Measurements from ENCODE around the gene EEA1.
A peak's percentile ranks its signal among the peaks of the same experiment; 100 is the strongest.

EEA1 gene

GRCh38 chr12:92938018-92938417 lies 8.9 kb upstream of the EEA1 start:
- DNase-seq (ENCODE audit: low read depth), result no peak

DNA sequence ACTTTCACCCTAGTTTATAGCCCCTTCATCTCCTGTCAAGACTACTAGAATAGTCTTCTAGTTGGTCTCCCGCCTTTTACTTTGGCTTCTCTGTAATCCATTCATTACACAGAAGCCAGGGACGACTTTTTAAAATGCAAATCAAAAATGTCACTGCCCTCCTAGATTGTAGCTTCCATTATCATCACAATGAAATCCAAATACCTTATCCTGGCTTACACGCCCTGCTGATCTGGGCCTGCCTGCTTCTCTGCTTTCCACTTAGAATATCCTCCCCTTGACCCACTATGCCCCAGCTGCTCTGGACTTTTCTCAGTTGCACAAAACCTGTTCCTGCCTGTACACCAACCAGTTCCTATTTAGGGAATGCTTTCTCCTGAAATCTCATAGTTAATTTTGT lies 4.5 kb upstream of the EEA1 start:
- DNase-seq (ENCODE audit: low read depth), result no peak

- DNase-seq (ENCODE audit: low read depth), result no peak
These were observed 1.3 kb upstream of the EEA1 start for GRCh38 chr12:92930421-92930820.

DNA sequence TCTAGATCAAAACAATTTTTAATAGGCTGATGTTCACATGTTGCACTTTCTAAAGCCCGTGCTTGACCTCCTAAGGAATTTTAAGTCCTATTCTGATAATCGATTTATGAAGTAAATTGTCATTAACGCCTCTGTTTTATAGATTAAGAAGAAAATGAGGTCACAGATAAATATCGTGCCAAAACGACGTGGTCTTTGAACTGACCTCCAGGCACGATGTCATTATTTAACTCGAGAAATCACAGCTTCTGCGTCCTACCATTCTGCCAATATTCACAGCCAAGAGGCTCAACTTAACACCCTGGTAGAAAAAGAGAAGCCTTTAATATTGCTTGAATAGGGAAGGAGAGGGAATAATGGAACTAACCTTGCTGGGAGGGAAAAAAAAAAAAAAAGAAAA lies 888 bp upstream of the EEA1 start:
- no peak for DNase-seq (ENCODE audit: low read depth)

DNA sequence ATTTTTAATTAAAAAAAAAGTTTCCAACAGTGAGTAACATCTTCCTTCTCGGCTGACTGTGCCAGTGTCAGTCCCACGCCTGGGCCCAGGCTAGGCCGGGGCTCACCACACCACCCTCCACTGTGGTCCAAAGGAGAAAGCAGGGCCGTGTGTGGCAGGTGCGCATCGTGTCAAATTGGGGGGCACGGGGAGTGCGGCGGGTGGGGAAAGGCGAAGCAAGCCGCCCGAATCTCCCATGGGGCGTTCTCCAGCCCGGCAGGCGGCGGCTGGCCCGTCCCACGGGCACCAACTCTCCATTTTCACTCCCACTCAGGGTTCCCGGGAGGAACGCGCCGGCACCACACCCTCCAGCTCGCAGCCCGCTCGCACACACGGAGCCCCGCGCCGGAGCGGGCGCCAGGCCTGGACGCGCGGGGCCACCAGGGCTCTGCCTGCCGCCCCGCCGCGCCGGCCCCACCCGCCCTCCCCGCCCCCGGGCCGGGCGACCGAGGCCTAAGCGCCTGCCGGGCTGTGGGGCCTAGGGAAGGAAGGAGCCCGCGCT lies 604 bp downstream of the EEA1 start:
- DNase-seq (ENCODE audit: low read depth), result peak; percentile 24

GRCh38 chr12:92927436-92928281 lies 1.4 kb downstream of the EEA1 start:
- no peak for DNase-seq (ENCODE audit: low read depth)

GRCh38 chr12:92927055-92927435 lies 2.0 kb downstream of the EEA1 start:
- no peak for DNase-seq (ENCODE audit: low read depth)

GRCh38 chr12:92926549-92926948 lies 2.5 kb downstream of the EEA1 start:
- no peak for DNase-seq (ENCODE audit: low read depth)

- DNase-seq (ENCODE audit: low read depth), result no peak
These were observed 7.2 kb downstream of the EEA1 start for GRCh38 chr12:92921877-92922276.

DNA sequence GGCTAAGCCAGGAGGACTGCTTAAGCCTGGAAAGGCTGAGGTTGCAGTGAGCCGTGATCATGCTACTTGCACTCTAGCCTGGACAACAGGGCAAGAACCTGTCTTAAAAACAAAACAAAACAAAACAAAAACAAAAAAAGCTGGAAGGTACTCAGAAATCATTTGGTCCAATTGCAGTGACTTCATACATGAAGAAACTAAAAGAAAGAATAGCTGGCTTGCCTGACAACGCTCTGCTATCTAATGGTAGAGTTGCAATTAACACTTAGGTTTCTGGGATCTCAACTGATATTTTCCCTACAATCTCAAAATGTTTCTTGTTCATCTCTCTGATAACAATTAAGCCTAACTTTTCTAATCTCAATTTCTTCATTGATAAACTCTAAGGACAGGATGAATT lies 13.7 kb downstream of the EEA1 start:
- DNase-seq (ENCODE audit: low read depth), result no peak

- DNase-seq (ENCODE audit: low read depth), result no peak
These were observed 14.9 kb downstream of the EEA1 start for GRCh38 chr12:92914170-92914569.

DNA sequence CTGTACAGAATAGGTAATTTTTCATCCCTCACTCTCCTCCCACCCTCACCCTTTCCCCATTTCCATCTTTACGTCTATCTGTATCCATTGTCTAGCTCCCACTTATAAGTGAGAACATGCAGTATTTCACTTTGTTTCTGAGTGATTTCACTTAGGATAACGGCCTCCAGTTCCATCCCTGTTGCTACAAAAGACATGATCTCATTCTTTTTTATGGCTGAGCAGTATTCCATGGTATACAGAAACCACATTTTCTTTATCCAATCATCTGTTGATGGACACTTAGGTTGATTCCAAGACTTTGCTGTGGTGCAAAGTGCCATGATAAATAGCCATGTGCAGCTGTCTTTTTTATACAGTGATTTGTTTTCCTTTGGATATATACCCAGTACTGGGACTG lies 16.4 kb downstream of the EEA1 start:
- DNase-seq (ENCODE audit: low read depth), result no peak

DNA sequence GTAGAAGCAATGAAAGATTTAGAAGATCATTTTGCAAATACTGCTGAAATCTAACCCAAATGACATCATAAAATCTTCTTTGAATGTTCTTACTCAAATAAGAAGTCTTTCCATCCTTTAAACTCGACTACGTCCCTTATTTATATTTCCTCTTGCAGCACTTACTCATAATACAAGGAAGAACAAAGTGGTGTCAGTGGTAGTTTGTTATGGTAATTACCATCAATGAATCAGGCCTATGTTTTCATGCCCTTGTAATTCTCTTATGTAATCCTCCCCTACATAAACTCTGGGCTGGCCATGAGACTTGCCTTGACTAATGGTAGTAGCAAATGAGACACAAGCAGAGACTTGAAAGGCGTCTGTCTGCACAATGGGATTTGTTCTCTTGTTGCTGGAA lies 17.0 kb downstream of the EEA1 start:
- no peak for DNase-seq (ENCODE audit: low read depth)

DNA sequence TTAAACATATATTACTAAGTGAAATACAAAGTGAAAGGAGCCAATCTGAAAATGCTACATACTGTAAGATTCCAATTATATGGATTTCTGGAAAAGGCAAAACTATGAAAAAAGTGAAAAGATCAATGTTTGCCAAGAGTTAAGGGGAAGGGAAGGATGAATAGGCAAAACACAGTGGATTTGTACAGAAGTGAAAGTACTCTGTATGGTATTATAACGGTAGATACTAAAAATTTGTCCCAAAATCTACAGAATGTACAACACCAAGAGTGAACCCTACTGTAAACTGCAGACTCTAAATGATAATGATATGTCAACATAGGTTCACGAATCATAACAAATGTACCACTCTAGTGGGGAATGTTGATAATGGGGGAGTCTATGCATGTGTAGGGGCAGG lies 17.8 kb downstream of the EEA1 start:
- DNase-seq (ENCODE audit: low read depth), result no peak

DNA sequence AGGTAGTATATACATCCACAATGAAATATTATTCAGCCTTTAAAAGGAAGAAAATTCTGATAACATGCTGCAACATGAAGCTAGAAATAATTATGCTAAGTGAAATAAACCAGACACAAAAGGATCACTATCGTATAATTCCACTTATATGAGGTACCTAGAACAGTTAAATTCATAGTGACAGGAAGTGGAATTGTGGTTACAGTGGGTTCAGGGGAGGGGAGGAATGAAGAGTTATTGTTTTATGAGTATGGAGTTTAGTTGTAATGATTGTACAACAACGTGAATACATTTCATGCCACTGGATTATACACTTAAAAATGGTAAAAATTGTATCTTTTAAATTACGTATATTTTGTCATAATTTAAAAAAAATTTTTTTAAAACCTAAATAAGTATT lies 21.0 kb downstream of the EEA1 start:
- no peak for DNase-seq (ENCODE audit: low read depth)

- no peak for DNase-seq (ENCODE audit: low read depth)
These were observed 23.1 kb downstream of the EEA1 start for GRCh38 chr12:92905811-92906554.

DNA sequence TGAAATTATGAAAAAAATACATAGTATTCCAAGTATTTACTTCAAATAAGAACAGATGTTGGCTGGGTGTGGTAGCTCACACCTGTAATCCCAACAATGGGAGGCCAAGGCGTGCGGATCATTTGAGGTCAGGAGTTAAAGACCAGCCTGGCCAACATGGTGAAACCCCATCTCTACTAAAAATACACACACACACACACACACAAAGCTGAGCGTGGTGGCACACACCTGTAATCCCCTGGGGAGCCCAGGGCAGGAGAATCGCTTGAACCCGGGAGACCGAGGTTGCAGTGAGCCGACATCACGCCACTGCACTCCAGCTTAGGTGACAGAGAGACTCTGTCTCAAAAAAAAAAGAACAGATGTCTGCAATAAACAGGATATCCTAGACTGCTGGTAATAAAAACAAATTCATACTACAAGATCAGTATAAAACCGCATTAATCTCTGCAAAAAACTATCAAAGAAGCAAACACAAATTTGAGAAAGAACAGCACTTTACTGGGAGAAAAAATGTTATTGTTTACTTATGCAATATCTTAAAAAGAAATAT lies 23.8 kb downstream of the EEA1 start:
- no peak for DNase-seq (ENCODE audit: low read depth)

DNA sequence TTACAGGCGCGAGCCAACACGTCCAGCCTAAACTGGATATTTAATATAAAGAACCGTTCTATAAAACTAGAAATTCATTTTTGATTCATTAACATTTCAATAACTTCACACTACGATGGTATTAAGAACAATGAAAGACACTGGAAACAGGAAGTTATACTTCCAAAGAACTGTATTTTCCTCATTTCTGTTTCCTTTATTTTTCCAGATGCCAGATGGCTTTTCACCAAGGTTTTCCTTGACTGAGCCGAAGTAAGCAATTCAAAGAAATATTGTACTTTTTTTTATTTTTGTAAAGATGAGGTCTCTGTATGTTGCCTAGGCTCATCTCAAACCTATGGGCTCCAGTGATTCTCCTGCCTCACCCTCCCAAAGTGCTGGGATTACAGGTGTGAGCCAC lies 28.2 kb downstream of the EEA1 start:
- no peak for DNase-seq (ENCODE audit: low read depth)

DNA sequence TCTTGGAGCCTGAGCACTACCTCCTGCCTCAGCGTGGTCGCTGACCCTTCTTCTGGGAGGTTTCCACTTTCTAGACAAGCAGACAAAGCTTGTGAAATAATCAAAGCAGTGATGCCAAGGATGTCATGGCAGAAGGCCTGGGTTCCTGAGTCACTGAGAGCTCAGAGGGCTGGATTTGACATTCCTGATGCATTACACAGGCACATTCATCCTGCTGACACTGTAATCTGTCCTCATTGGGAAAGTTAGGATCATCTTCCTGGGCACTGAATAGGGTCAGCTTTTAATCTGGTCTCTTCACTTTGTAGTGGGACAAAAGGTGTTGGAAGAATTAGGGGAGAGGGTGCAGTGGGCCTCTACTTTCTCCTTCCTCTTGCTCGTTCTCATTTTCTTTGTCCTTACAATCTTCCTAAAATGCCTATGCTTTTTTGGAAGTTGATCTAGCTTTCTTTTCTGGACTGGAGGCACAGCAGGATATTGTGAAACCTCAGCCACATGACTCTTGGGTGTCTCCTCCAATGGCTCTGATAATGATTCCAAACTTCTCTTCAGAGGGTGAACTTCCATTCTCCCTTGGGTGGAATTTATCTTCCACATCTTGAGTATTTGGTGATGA lies 29.6 kb downstream of the EEA1 start:
- DNase-seq (ENCODE audit: low read depth), result no peak

GRCh38 chr12:92898755-92899154 lies 30.3 kb downstream of the EEA1 start:
- DNase-seq (ENCODE audit: low read depth), result no peak

DNA sequence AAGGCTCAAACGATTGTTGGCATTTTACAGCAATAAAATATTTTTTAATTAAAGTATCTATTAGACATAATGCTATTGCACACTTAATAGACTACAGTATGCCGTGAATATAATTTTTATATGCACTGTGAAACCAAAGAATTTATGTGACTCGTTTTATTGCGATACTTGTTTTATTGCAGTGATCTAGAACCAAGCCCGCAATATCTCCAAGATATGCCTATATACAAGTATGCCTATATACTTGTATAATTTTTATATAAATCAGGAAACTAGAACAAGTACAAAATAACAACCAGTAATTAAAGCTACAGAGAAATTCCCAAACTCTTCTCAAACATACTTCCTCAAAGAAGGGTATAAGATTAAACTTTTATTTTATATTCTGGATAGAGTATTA lies 31.3 kb downstream of the EEA1 start:
- DNase-seq (ENCODE audit: low read depth), result no peak

DNA sequence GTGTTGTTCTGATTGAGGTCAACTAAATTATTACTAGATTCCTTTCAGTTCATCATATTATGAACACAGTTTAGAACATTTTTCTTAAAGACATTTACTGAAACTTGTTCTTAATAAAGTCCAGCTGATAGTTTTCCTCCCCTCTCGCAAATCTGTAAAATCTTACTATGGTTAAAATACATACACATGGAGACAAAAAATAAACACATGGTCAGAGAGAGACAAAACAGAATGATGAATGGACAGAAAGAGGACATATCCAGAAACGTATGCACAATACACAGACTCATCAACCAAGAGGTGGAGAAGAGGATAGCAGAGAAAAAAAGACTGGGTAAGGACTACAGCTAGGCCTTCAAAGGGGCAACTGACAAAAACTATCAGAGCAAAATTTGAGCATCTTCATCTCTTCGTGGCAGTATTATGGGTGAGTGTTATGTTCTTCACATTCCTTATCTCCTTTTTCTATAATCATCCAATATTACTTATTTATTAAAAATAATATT lies 38.4 kb downstream of the EEA1 start:
- DNase-seq (ENCODE audit: low read depth), result no peak

All from stimulated activated CD8-positive, alpha-beta memory T cell treated with anti-CD3 and anti-CD28 coated beads, Interleukin-12 subunit alpha, Interleukin-12 subunit beta, amount 100 ng/mL, for 1 hour (primary cell).